HG02852 (cell line): ENCODE data around the gene PIGS.

Experiments
- ATAC-seq: cut with Tn5 transposase; IDR thresholded peaks from one replicate; pipeline ENCODE4 v1.9.1; 2021; ENCODE audit warnings: mild to moderate bottlenecking, moderate library complexity; ENCODE audit not compliant: unreplicated experiment

PIGS gene

GRCh38 chr17:28511858-28512461 lies 59.4 kb downstream of the PIGS start:
- no peak for ATAC-seq

GRCh38 chr17:28509789-28510188 lies 61.5 kb downstream of the PIGS start:
- ATAC-seq, result no peak

GRCh38 chr17:28508211-28508724 lies 63.1 kb downstream of the PIGS start:
- no peak for ATAC-seq

DNA sequence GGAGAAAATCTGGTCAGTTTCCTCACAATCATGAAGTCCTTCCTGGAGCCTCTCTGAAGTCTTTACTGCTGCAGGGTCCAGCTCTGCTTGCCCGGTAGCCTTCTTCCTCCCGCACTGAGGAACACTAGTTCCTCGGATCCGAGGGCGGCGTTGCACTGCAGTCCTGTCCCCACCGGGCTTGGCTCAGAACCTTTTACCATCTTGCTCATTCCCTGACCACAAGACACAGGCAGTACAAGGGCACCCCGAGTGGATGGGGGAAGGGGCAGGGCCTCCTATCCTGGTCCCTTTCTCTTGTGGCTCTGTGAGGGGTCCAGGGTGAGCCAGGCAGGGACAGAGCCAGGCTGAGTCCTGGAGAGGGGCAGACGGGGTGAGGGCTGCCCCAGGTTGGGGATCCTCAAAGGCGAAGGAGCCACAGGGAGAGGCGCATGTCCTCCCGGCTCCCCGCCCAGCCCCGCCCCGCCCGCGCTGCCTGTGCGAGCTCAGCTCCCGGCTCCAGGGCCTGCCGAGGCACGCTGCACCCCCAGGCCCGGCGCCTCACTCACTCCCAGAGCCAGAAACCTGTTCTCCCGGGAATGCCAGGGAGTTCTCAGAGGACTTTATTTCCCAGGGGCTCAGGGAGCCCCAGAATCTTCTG lies 63.6 kb downstream of the PIGS start:
- no peak for ATAC-seq

GRCh38 chr17:28506763-28507487 lies 64.4 kb downstream of the PIGS start:
- ATAC-seq, result no peak

GRCh38 chr17:28505986-28506665 lies 65.2 kb downstream of the PIGS start, which contains the start of gene FOXN1:
FOXN1 (plus strand) TSS chr17:28506348; CDS start chr17:28523970, 17,622 bp downstream.
- no peak for ATAC-seq

GRCh38 chr17:28503420-28503819 lies 67.9 kb downstream of the PIGS start:
- ATAC-seq, result no peak
